Lower lobe of right lung (tissue), 2 donors: ENCODE data around the gene GRK1. TPM values are rescaled to one million over a fixed set of nuclear protein-coding genes. Genes with fewer than 3 reads are reported as not detected.

Experiments used
- ATAC-seq, 2 donors: fragments of 200-7000 bp; cut with Tn5 transposase; one replicate each; pipeline ENCODE4 v1.9.1; 2020 to 2022; ENCODE audit warnings: mild to moderate bottlenecking in 2 of 2, moderate library complexity in 2 of 2
- DNase-seq: peaks from one replicate; pipeline ENCODE4 v3.0.0-alpha.2; 2020
- H3K27ac ChIP-seq: fragments of 200-600 bp; one replicate; pipeline ENCODE4 v1.8.0; 2022
- H3K27me3 ChIP-seq: fragments of 200-600 bp; one replicate; pipeline ENCODE4 v1.8.0; 2022; ENCODE audit warnings: low read depth
- H3K36me3 ChIP-seq: fragments of 200-600 bp; one replicate; pipeline ENCODE4 v1.8.0; 2022; ENCODE audit warnings: mild to moderate bottlenecking
- H3K4me1 ChIP-seq: fragments of 200-600 bp; one replicate; pipeline ENCODE4 v1.8.0; 2022
- H3K4me3 ChIP-seq: fragments of 200-600 bp; one replicate; pipeline ENCODE4 v1.8.0; 2022; ENCODE audit warnings: mild to moderate bottlenecking
- H3K9me3 ChIP-seq: fragments of 200-600 bp; one replicate; pipeline ENCODE4 v1.8.0; 2022
- CTCF ChIP-seq: fragments of 200-600 bp; IDR thresholded peaks from one replicate; pipeline ENCODE4 v1.8.0; 2022; ENCODE audit warnings: antibody characterized with exemption, mild to moderate bottlenecking
- intact Hi-C: fragments of 100-400 bp; cut with DNase I; formaldehyde crosslinking; loops from one replicate; pipeline ENCODE4 v1.11.0; 2022
- total RNA-seq: library from RNA; stranded (reverse); fragmentation: NEBNext Ultra II Directional; extraction: Animal tissue kit (Norgen Biotek cat#: 25700); gene quantifications from one replicate; pipeline ENCODE4 v1.2.1, GENCODE V29; 2021
- donor health status: DM: no; HTN: yes; CAD: no; lungs with severe emphysema.

Gene GRK1
- total RNA-seq, 1 donor from 2014 or later, result not detected

GRCh38 chr13:113666329-113666670 lies 719 bp upstream of the GRK1 start:
- ATAC-seq, result no peak
- intact Hi-C loops, result no loop called here
- no peaks in the 10 kb centered on the region for H3K27me3 ChIP-seq
- no peaks in the 10 kb centered on the region for H3K4me1 ChIP-seq
- H3K27ac ChIP-seq, result no peak overlapping the region
- peak; percentile 20 for DNase-seq
- peaks cover 8% of the 10 kb centered on the region for H3K9me3 ChIP-seq
- no peaks in the 10 kb centered on the region for H3K36me3 ChIP-seq
- no peak for TF ChIP-seq CTCF
- no peak overlapping the region for H3K4me3 ChIP-seq

GRCh38 chr13:113667771-113668490 lies 912 bp downstream of the GRK1 start:
- no peak overlapping the region for H3K4me3 ChIP-seq
- intact Hi-C loops, result no loop called here
- DNase-seq (peak; percentile 36), ATAC-seq (no peak)
- H3K36me3 ChIP-seq, result no peaks in the 10 kb centered on the region
- H3K9me3 ChIP-seq, result no peaks in the 10 kb centered on the region
- no peak for TF ChIP-seq CTCF
- no peaks in the 10 kb centered on the region for H3K27me3 ChIP-seq
- no peaks in the 10 kb centered on the region for H3K4me1 ChIP-seq
- H3K27ac ChIP-seq, result no peak overlapping the region

GRCh38 chr13:113668491-113668971 lies 1.5 kb downstream of the GRK1 start:
- Histone ChIP-seq H3K4me1 (no peaks in the 10 kb centered on the region), H3K27ac (no peak overlapping the region), H3K36me3 (no peaks in the 10 kb centered on the region), H3K27me3 (no peaks in the 10 kb centered on the region), H3K4me3 (no peak overlapping the region), H3K9me3 (no peaks in the 10 kb centered on the region)
- ATAC-seq, result no peak
- intact Hi-C loops, result no loop called here
- peak; percentile 42 for DNase-seq
- no peak for TF ChIP-seq CTCF

GRCh38 chr13:113669231-113669754 lies 2.3 kb downstream of the GRK1 start:
- H3K4me3 ChIP-seq, result no peak overlapping the region
- H3K4me1 ChIP-seq, result no peaks in the 10 kb centered on the region
- ATAC-seq (no peak), DNase-seq (peak; percentile 14)
- H3K27me3 ChIP-seq, result no peaks in the 10 kb centered on the region
- no peak overlapping the region for H3K27ac ChIP-seq
- intact Hi-C loops, result no loop called here
- no peak for TF ChIP-seq CTCF
- H3K9me3 ChIP-seq, result no peaks in the 10 kb centered on the region
- no peaks in the 10 kb centered on the region for H3K36me3 ChIP-seq

GRCh38 chr13:113669755-113670341 lies 2.8 kb downstream of the GRK1 start:
- ATAC-seq (no peak), DNase-seq (peak; percentile 39)
- no peaks in the 10 kb centered on the region for H3K4me1 ChIP-seq
- H3K4me3 ChIP-seq, result no peak overlapping the region
- H3K36me3 ChIP-seq, result no peaks in the 10 kb centered on the region
- no peak overlapping the region for H3K27ac ChIP-seq
- intact Hi-C loops, result no loop called here
- no peak for TF ChIP-seq CTCF
- no peaks in the 10 kb centered on the region for H3K27me3 ChIP-seq
- H3K9me3 ChIP-seq, result no peaks in the 10 kb centered on the region
